ENCODE measurements around the gene SMPD3. TPM values are rescaled to one million over a fixed set of nuclear protein-coding genes. Genes with fewer than 3 reads are reported as not detected.

The SMPD3 gene
- total RNA-seq, 8 experiments from 2014 or later = 0.51 to 28.4 (median 20.1) TPM

- Histone ChIP-seq H3K4me1 (replicated peaks in 1 of 2) (no peaks in the 10 kb centered on the region), H3K4me3 (no peak overlapping the region), H3K27ac (no peak overlapping the region)
- in situ Hi-C loops (cut with MboI; ENCODE audit: low pct_unique_long_range_greater_than_20kb in 2 of 9, low sequenced_read_pairs in 9 of 9, unreplicated experiment in 9 of 9) = no loop called here
- WGBS, 10 experiments = 18 to 57% (median 33%) methylated on average over 1 to 2 of the region's 2 CpGs; no CpG with 5 or more reads in 4 of the 10 experiments
- ATAC-seq (replicated peaks in 6 of 8) = no peak
These were observed 15.6 kb upstream of the SMPD3 start for GRCh38 chr16:68463904-68464303.

DNA sequence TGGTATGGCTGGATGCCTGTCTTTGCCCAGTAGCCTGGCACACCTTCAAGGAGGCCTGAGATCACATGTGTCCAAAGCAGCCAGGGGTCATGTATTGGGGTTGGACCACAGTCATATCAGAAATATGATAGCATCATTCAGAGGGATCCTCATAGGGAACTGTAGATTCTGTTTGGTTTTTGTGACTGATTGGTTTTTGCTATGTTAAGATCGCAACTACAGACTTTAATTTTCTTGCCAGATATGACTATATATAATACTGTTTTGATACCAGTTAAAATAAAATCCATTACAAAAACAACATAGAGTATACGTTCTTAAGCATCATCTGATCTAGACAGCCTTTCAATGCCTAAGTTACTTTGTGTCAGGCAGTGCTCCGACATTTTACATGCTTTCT is 11.8 kb upstream of the SMPD3 start:
- in situ Hi-C loops (cut with MboI; ENCODE audit: low pct_unique_long_range_greater_than_20kb in 2 of 9, low sequenced_read_pairs in 9 of 9, unreplicated experiment in 9 of 9) = no loop called here
- Histone ChIP-seq H3K4me1 (replicated peaks in 1 of 2) (no peaks in the 10 kb centered on the region), H3K4me3 (no peak overlapping the region), H3K27ac (no peak overlapping the region)
- no peak for ATAC-seq (replicated peaks in 6 of 8)
- 11 to 100% (median 72%) methylated on average over 1 to 3 of the region's 3 CpGs; no CpG with 5 or more reads in 2 of the 10 experiments for whole genome bisulfite sequencing, 10 experiments

DNA sequence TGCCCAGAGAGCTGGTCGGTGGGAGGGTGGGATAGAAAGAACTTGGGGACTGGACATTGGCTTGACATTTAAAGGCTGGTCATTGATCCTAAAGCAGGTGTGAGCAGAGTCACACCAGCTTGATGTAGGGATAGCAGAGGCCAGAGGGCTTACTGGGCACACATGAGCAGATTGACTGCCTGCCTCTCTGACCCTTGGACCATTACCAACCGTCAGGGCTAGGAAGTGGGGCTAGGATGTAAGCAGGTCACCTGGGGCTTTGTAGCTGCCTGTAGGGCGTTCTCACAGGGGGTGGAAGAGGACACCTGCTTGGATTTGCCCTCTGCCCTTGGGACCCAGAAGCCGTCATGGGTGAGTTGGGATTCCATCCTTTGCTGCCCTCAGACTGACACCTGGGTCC is 11.1 kb upstream of the SMPD3 start:
- in situ Hi-C loops (cut with MboI; ENCODE audit: low pct_unique_long_range_greater_than_20kb in 2 of 9, low sequenced_read_pairs in 9 of 9, unreplicated experiment in 9 of 9) = no loop called here
- WGBS, 10 experiments = 7 to 80% (median 63%) methylated on average over 1 to 3 of the region's 4 CpGs; no CpG with 5 or more reads in 4 of the 10 experiments
- H3K4me1 ChIP-seq (replicated peaks in 1 of 2) = no peaks in the 10 kb centered on the region
- no peak overlapping the region for H3K4me3 ChIP-seq
- H3K27ac ChIP-seq = no peak overlapping the region
- no peak for ATAC-seq (replicated peaks in 6 of 8)

GRCh38 chr16:68458551-68458950 is 10.2 kb upstream of the SMPD3 start:
- Histone ChIP-seq H3K4me1 (replicated peaks in 1 of 2) (no peaks in the 10 kb centered on the region), H3K4me3 (no peak overlapping the region), H3K27ac (no peak overlapping the region)
- ATAC-seq (replicated peaks in 6 of 8) = no peak
- 0 to 100% (median 80%) methylated on average over 1 to 2 of the region's 2 CpGs; no CpG with 5 or more reads in 3 of the 10 experiments for WGBS, 10 experiments
- in situ Hi-C loops (cut with MboI; ENCODE audit: low pct_unique_long_range_greater_than_20kb in 2 of 9, low sequenced_read_pairs in 9 of 9, unreplicated experiment in 9 of 9) = no loop called here

GRCh38 chr16:68458101-68458500 is 9.8 kb upstream of the SMPD3 start:
- Histone ChIP-seq H3K4me1 (replicated peaks in 1 of 2) (no peaks in the 10 kb centered on the region), H3K4me3 (no peak overlapping the region), H3K27ac (no peak overlapping the region)
- no peak for ATAC-seq (replicated peaks in 6 of 8)
- in situ Hi-C loops (cut with MboI; ENCODE audit: low pct_unique_long_range_greater_than_20kb in 2 of 9, low sequenced_read_pairs in 9 of 9, unreplicated experiment in 9 of 9) = no loop called here
- 0 to 100% (median 70%) methylated on average over 1 to 3 of the region's 3 CpGs; no CpG with 5 or more reads in 4 of the 10 experiments for WGBS, 10 experiments

DNA sequence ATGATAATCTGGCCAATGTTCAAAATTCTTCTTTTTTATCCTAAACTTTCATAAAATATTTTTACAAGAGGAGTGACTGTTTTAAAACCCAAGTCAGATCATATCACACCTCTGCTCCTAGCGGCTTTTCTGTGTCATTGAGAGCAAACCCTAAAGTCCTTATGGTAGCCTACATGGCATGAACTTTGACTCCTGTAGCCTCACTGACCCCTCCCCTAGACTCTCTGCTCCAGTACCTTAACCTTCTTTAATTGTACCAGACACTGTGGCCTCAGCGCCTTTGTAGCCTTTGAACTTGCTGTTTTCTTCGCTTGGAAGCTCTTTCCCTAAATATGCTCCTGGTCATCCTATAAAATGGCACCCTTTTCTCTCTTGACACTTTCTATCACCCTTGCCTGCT is 7.3 kb upstream of the SMPD3 start:
- no peak for ATAC-seq (replicated peaks in 6 of 8)
- H3K4me3 ChIP-seq = no peak overlapping the region
- 56 to 100% (median 91%) methylated on average over 2 to 3 of the region's 3 CpGs; no CpG with 5 or more reads in 1 of the 10 experiments for WGBS, 10 experiments
- H3K4me1 ChIP-seq (replicated peaks in 1 of 2) = no peaks in the 10 kb centered on the region
- in situ Hi-C loops (cut with MboI; ENCODE audit: low pct_unique_long_range_greater_than_20kb in 2 of 9, low sequenced_read_pairs in 9 of 9, unreplicated experiment in 9 of 9) = no loop called here
- H3K27ac ChIP-seq = no peak overlapping the region

DNA sequence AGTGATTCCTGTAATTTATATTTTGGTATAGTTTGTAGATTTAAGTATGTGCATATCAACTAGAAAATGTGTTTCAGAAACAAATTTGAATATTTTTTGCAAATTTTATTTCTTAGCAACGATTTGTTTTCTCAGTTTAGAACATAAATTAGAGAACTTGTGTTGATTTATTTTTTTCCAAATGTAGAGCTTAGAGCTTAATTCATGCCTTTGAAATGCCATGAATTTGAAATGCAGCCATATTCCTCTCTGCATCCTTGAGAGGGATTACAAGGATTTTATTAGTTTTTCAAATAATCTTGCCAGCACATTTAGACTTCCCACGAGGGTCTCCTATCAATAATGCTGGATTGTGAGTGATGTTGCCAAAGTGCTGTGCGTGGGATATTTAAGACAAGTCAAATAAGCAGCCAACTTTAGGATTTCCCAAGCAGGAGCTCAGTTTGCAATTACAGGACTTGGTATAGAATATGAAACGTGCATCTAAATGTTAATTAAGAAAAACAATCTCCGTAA is 6.7 kb upstream of the SMPD3 start:
- Histone ChIP-seq H3K4me1 (replicated peaks in 1 of 2) (no peaks in the 10 kb centered on the region), H3K27ac (no peak overlapping the region), H3K4me3 (no peak overlapping the region)
- ATAC-seq (replicated peaks in 6 of 8) = peak in 3 of 8 experiments; percentile 89 to 91 (median 90)
- 0 to 88% (median 66%) methylated on average over 2 to 5 of the region's 5 CpGs for WGBS, 10 experiments
- in situ Hi-C loops (cut with MboI; ENCODE audit: low pct_unique_long_range_greater_than_20kb in 2 of 9, low sequenced_read_pairs in 9 of 9, unreplicated experiment in 9 of 9) = no loop called here

- Histone ChIP-seq H3K4me1 (replicated peaks in 1 of 2) (peaks cover 2 to 6% of the 10 kb centered on the region in 2 donors), H3K4me3 (no peak overlapping the region), H3K27ac (no peak overlapping the region)
- in situ Hi-C loops (cut with MboI; ENCODE audit: low pct_unique_long_range_greater_than_20kb in 2 of 9, low sequenced_read_pairs in 9 of 9, unreplicated experiment in 9 of 9) = no loop called here
- ATAC-seq (replicated peaks in 6 of 8) = no peak
- WGBS, 10 experiments = 17 to 90% (median 60%) methylated on average over 1 to 2 of the region's 2 CpGs; no CpG with 5 or more reads in 6 of the 10 experiments
These were observed 5.5 kb upstream of the SMPD3 start for GRCh38 chr16:68453816-68454215.

DNA sequence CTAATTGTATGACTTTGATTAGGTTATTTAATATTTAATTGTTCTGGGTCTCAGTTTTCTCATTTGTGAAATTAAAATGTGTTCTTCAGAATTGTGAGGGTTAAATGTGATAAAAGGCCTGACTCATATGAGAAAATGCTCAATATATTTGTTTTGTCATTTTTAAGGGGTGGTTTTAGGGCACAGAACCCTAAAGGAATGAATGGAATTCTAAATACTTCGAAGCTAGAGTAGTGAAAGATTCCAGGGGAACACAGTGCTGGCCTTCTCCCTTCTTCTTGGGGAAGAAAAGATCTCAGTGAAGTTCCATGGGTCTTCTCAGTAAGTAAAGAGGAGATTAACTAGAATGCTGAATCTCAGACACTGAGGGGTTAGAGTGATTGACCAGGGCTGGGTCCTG is 3.9 kb upstream of the SMPD3 start:
- no peak for ATAC-seq (replicated peaks in 6 of 8)
- Histone ChIP-seq H3K27ac (no peak overlapping the region), H3K4me3 (no peak overlapping the region), H3K4me1 (replicated peaks in 1 of 2) (peaks cover 2 to 10% of the 10 kb centered on the region in 2 donors)
- 0 to 40% (median 0%) methylated on average over 1 of the region's 1 CpG; no CpG with 5 or more reads in 3 of the 10 experiments for WGBS, 10 experiments
- in situ Hi-C loops (cut with MboI; ENCODE audit: low pct_unique_long_range_greater_than_20kb in 2 of 9, low sequenced_read_pairs in 9 of 9, unreplicated experiment in 9 of 9) = no loop called here

GRCh38 chr16:68451676-68452075 is 3.4 kb upstream of the SMPD3 start:
- in situ Hi-C loops (cut with MboI; ENCODE audit: low pct_unique_long_range_greater_than_20kb in 2 of 9, low sequenced_read_pairs in 9 of 9, unreplicated experiment in 9 of 9) = no loop called here
- no peak overlapping the region for H3K27ac ChIP-seq
- WGBS, 10 experiments = 60 to 100% (median 83%) methylated on average over 1 of the region's 1 CpG; no CpG with 5 or more reads in 3 of the 10 experiments
- H3K4me1 ChIP-seq (replicated peaks in 1 of 2) = peaks cover 2 to 12% of the 10 kb centered on the region in 2 donors
- H3K4me3 ChIP-seq = no peak overlapping the region
- ATAC-seq (replicated peaks in 6 of 8) = no peak

DNA sequence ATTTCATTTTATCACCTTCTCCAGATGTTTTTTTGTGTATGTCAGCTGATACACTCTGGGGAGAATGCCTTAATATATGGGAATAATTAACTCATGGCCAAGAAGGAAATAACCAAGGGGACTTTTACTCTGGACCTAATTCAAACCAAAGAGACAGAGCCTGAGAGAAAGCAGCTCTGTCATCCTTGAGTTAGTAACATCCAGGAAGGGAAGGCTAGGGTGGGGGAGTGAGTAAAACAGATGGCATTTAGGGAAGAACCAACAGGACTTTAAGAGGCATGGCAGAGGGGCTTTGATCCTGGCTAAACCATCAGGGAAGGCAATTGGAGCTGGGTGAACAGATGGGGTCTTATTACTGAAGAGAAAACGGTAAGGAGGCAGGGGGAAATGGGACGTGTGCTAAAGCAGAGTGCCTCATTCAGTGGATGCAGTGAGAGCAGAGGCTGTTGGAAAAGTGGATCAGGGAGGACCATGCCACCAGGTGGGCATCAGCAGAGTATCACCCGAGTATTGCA is 2.5 kb upstream of the SMPD3 start:
- 0 to 40% (median 0%) methylated on average over 1 to 2 of the region's 3 CpGs; no CpG with 5 or more reads in 6 of the 10 experiments for WGBS, 10 experiments
- no peak for ATAC-seq (replicated peaks in 6 of 8)
- H3K4me3 ChIP-seq = no peak overlapping the region
- peaks cover 5 to 18% of the 10 kb centered on the region in 2 donors for H3K4me1 ChIP-seq (replicated peaks in 1 of 2)
- in situ Hi-C loops (cut with MboI; ENCODE audit: low pct_unique_long_range_greater_than_20kb in 2 of 9, low sequenced_read_pairs in 9 of 9, unreplicated experiment in 9 of 9) = no loop called here
- no peak overlapping the region for H3K27ac ChIP-seq

- Histone ChIP-seq H3K4me3 (peak overlapping the region; percentile 47 to 68 (median 64)), H3K27ac (peak overlapping the region; percentile 39 to 88), H3K4me1 (replicated peaks in 1 of 2) (peaks cover 13 to 20% of the 10 kb centered on the region in 2 donors)
- in situ Hi-C loops (cut with MboI; ENCODE audit: low pct_unique_long_range_greater_than_20kb in 2 of 9, low sequenced_read_pairs in 9 of 9, unreplicated experiment in 9 of 9) = no loop called here
- peak; percentile 13 to 42 (median 29) for ATAC-seq (replicated peaks in 6 of 8)
- WGBS, 10 experiments = 0 to 45% (median 1%) methylated on average over 1 to 15 of the region's 36 CpGs; no CpG with 5 or more reads in 6 of the 10 experiments
These were observed 502 bp downstream of the SMPD3 start for GRCh38 chr16:68447653-68448359.

Data from motor neuron (in vitro differentiated cells).